Cardiac septum (tissue), 1 donor: ENCODE data around the gene NECTIN3. TPM values are rescaled to one million over a fixed set of nuclear protein-coding genes. Genes with fewer than 3 reads are reported as not detected.

Experiments used
- DNase-seq: peaks from one replicate; pipeline ENCODE4 v3.0.0-alpha.2; 2020; ENCODE audit warnings: low spot score
- intact Hi-C: fragments of 100-400 bp; cut with DNase I; formaldehyde crosslinking; loops from one replicate; pipeline ENCODE4 v1.14.0; 2022
- long read RNA-seq: library from polyadenylated mRNA; unstranded; transcript quantifications from one replicate; pipeline ENCODE4 v2.0.0, GENCODE V29; 2021
- total RNA-seq: library from RNA; stranded (reverse); fragmentation: NEBNext Ultra II Directional; extraction: Animal tissue kit (Norgen Biotek cat#: 25700); gene quantifications from one replicate; pipeline ENCODE4 v1.2.1, GENCODE V29; 2021
- donor health status: DM: no; HTN: no; CAD: no.

The NECTIN3 gene
- total RNA-seq = 8.2 TPM
- long read RNA-seq, partial matches to known transcripts = 0 of 5 reads
- long read RNA-seq, other reads (novel, unspliced or antisense) = 4 of 5 reads

- peak; percentile 93 for DNase-seq
- intact Hi-C loops = no loop called here
These were observed at the start of gene NECTIN3 for GRCh38 chr3:111071257-111072030. TSS of gene NECTIN3 (plus strand) at chr3:111071816. CDS start at chr3:111072018, 202 bp downstream.

GRCh38 chr3:111027868-111028267 is 43.7 kb upstream of the NECTIN3 start:
- intact Hi-C loops = no loop called here
- DNase-seq = no peak

DNA sequence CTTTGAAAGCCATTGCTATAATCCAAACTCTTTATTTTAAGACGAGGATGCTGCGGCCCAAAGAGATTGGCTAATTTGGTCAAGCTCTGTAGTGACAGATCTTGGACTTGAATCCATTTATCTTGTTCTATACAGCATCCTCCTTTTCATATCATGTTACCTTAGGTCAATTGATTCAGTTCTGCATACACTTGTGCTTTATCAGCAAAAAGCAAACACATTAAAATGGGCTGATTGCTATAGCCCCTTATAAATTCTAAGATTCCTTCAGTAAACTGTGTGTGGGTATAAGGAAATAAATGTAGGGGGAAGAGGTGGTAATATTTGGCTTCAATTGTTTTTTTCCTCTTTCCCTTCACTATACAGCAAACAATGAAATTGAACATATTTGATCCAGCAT is 40.1 kb upstream of the NECTIN3 start:
- intact Hi-C loops = no loop called here
- no peak for DNase-seq

GRCh38 chr3:111032677-111033076 is 38.9 kb upstream of the NECTIN3 start:
- intact Hi-C loops = no loop called here
- no peak for DNase-seq

DNA sequence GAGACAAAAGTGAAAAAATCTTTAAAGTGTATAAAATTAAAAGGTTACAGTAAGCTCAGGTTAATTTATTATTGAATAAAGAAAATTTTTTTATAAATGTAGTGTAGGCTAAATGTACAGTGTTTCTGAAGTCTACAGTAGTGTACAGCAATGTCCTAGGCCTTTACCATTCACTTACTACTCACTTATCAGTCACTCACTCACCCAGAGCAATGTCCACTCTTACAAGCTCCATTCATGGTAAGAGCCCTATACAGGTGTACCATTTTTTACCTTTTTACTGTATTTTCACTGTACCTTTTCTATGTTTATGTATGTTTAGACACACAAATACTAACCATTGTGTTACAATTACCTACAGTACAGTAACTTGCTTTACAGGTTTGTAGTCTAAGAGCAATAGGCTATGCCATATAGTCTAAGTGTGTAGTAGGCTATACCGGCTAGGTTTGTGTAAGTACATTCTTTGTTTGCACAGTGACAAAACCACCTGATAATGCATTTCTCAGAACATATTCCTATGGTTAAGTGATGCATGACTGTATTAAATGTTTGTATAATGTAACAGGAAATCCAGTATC is 38.1 kb upstream of the NECTIN3 start:
- intact Hi-C loops = no loop called here

DNA sequence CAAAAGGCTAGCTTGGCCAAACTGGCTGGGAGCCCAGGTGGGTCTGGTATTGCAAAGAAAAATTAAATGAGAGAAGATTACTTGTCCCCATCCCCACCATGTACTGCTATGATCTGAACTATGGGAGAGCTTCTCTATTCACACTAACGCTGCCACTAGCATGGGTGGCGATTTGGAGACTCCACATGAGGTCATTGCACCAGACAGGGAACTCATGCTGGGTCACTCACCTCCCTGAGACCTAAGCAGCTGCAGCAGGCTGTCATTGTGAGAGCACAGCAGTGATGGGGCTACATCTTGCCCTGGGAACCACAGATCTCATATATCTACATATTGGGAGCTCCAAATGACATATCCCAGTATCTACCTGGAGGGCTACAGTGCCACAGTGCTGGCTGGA is 36.3 kb upstream of the NECTIN3 start:
- no peak for DNase-seq
- intact Hi-C loops = no loop called here

More for the DNA sequence above, 38.1 kb upstream of the NECTIN3 start:
- no peak for DNase-seq

- intact Hi-C loops = no loop called here
- no peak for DNase-seq
These were observed 35.7 kb upstream of the NECTIN3 start for GRCh38 chr3:111035902-111036301.

DNA sequence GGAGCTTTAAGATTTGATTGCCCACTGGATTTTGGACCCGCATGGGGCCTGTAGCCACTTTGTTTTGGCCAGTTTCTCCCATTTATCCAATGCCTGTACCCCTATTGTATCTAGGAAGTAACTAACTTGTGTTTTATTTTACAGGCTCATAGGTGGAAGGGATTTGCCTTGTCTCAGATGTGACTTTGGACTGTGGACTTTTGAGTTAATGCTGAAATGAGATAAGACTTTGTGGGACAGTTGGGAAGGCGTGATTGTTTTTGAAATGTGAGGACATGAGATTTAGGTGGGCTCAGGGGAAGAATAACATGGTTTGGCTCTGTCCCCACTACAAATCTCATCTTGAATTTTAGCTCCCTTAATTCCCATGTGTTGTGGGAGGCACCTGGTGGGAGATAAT is 30.7 kb upstream of the NECTIN3 start:
- no peak for DNase-seq
- intact Hi-C loops = no loop called here

- intact Hi-C loops = no loop called here
- no peak for DNase-seq
These were observed 26.1 kb upstream of the NECTIN3 start for GRCh38 chr3:111045564-111045963.

GRCh38 chr3:111047042-111047441 is 24.6 kb upstream of the NECTIN3 start:
- DNase-seq = no peak
- intact Hi-C loops = no loop called here

DNA sequence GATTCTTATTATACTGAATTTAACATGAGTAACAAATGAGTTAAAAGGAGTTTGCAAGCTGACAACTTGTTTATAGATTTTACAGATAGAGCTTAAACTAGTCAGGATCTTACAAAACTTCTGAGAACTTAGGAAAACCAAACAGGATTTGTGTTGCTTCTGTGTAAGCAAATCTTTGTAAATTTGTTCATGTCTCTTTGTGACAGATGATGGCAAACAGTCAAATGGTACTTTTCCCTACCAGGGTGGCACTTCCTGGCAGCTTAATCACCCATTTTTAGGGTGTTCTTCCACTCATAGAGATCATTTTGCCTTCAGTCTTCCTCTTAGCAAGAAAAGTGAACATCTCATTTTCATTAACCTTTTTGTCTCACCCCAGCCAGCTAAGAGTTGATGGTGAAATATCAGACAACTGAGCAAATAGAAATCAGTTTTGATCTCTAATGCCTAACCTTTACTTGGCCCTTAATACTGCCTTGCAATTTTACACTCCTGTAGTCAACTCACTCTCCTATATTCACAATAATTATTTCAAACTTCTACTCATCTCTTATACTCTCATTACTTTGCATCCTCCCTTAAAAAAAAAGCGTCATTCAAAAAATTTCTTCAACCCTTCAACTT is 23.7 kb upstream of the NECTIN3 start:
- no peak for DNase-seq
- intact Hi-C loops = no loop called here

- DNase-seq = no peak
- intact Hi-C loops = no loop called here
These were observed 20.3 kb upstream of the NECTIN3 start for GRCh38 chr3:111051354-111051753.

GRCh38 chr3:111068574-111068973 is 3.0 kb upstream of the NECTIN3 start:
- intact Hi-C loops = no loop called here
- DNase-seq = no peak

- intact Hi-C loops = no loop called here
- DNase-seq = no peak
These were observed 1.4 kb upstream of the NECTIN3 start for GRCh38 chr3:111069974-111070771.

DNA sequence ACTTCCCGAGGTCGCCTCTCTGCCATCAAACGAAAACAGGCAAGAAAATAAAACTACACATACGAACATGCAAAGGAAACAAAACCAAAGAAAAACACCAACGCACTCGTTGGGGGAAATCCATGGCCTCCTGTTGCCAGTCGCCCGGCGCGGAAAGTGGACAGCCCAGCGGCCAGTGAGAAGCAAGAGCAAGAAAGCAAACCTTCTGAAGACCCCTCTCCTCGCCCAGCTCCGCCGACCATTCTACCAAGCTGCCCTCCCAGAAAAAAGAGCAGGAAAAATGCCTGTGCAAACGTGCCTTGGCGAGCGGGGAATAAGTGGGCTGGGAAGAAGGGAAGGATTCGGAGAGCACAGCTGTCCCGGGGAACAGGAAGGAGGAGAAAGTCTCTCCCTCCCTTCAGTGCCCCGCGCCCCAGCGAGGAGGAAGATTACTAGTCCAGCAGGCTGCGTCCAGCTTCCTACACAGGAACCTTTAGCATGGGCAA is 802 bp upstream of the NECTIN3 start:
- DNase-seq = peak; percentile 80
- intact Hi-C loops = no loop called here

DNA sequence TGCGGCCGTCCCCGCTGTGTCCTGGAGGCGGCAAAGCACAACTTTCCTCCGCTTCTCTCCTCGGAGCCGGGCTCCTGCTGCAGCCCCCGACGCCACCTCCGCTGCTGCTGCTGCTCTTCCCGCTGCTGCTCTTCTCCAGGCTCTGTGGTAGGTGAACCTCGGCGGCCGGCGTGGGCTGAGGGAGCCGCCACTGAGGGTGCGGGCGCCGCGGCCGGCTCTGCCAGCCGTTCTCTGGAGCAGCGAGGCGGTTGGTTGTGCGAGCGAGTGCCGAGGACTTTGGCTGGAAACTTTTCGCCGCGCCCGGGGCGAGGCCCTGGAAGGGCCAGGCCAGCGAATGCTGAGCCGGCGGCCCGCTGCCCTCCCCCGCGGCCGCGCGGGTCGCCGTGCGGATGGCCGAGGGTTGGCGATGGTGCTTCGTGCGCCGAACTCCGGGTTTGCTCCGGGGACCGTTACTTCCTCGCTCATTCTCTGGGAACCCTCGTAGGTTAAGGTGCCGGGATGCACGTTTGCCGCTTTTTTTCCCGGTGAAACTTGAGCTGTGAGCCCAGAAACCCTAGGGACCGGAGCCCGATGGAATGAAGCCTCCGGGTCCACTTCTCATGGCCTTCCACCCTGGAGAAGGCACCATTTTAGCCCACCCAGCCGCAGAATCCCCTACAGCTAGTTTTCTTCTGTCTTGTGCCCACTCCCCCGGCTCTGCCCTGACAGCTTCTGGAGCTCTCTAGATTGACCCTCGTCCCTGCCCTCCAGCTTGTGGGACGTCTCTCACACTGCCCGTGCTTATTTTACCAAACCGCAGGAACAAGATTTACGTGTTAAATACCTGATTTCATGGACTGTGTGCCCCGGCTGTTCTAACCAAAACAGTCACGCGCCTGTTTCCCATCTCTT is 660 bp downstream of the NECTIN3 start:
- intact Hi-C loops = no loop called here
- DNase-seq = no peak

DNA sequence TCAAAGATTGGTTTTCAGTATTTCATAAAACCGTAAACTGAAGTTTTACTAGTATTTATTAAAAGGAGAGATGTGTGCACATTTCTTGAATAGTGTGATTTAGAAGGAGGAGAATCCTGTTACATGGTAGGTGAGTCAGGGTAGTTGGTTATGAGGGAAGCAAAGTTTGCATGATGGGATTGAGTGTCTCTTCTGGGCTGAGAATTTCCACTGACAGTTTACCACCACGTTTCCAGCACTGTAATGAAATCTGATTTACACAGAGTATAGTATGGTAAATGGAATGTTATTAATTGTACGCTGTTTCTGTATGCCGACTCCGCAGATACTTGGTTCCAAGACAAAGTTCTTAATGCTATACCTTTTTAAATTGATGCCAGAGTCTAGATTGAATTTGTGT is 1.6 kb downstream of the NECTIN3 start:
- no peak for DNase-seq
- intact Hi-C loops = no loop called here

DNA sequence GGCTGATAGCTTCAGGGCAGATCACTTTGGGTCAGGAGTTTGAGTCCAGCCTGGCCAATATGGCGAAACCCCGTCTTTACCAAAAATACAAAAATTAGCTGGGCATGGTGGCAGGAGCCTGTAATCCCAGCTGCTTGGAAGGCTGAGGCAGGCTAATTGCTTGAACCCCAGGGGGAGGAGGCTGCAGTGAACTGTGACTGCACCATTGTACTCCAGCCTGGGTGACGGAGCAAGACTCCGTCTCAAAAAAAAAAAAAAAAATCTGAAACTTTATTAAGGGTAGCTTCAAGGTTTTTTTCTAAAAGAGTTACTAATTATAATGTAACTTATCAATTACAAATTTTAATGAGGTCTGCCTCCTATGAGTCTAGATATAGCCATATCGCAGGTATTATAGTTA is 5.1 kb downstream of the NECTIN3 start:
- no peak for DNase-seq
- intact Hi-C loops = no loop called here

GRCh38 chr3:111077369-111077768 is 5.8 kb downstream of the NECTIN3 start:
- intact Hi-C loops = no loop called here
- no peak for DNase-seq
